22Rv1 (cell line): ENCODE data around the gene UNK.

Experiments used
- H3K27ac ChIP-seq: fragments of 450-650 bp; 2 replicates; pipeline ENCODE4 v1.5.1; 2017
- CTCF ChIP-seq: fragments of 450-650 bp; IDR thresholded peaks from 2 replicates; pipeline ENCODE4 v1.5.1; 2017; ENCODE audit warnings: mild to moderate bottlenecking
- ZFX ChIP-seq: fragments of 450-650 bp; IDR thresholded peaks from 2 replicates; pipeline ENCODE4 v1.6.1; 2017; ENCODE audit warnings: antibody characterized with exemption, borderline replicate concordance

The UNK gene

GRCh38 chr17:75795820-75796607, 11.4 kb downstream of the UNK start:
- TF ChIP-seq CTCF (no peak), ZFX (no peak)
- H3K27ac ChIP-seq, result no peak overlapping the region

DNA sequence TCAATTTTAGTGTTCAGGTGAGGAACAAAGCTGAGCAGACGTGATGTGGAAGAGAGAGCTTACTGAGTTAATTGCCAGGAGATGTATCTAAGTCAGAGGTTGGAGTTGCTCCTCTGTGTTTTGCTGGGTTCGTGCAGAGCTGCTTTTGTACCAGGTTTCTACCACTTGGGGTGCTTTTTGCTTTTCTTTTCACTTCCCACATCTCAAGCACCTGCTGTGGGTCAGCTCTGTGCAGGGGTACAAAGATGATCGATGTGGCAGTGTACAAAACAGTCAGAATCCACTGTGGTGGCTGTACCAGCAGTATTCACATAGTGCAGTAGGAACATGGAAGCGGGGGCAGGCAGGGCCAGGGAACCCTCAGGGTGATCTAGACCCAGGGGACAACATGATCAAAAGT, 14.8 kb downstream of the UNK start:
- TF ChIP-seq ZFX, result no peak
- no peak for TF ChIP-seq CTCF
- no peak overlapping the region for H3K27ac ChIP-seq

DNA sequence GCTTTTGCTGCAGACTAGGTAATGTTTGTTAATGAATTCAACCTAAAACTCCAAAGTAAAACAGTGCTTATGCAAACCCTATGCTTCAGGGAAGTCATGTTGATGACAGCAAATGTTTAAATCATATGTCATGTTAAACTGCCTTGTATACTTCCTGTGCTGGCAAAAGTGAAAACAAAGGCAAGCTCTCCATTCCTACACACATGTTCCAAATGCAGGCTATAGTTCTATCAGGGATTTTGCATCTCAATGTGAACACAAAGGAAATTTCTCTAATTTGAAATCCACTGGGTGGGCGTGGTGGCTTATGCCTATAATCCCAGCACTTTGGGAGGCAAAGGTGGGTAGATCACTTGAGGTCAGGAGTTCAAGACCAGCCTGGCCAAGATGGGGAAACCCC, 19.3 kb downstream of the UNK start:
- no peak for TF ChIP-seq ZFX

GRCh38 chr17:75806822-75807500, 22.4 kb downstream of the UNK start:
- H3K27ac ChIP-seq, result no peak overlapping the region
- TF ChIP-seq ZFX, result no peak
- TF ChIP-seq CTCF, result no peak

More for the DNA sequence above, 19.3 kb downstream of the UNK start:
- no peak overlapping the region for H3K27ac ChIP-seq

- TF ChIP-seq CTCF, result no peak
- TF ChIP-seq ZFX, result no peak
- 0 out of 2 replicates have a peak overlapping the region, but pooled peaks have one; percentile 20 for H3K27ac ChIP-seq
These were observed 23.3 kb downstream of the UNK start for GRCh38 chr17:75807861-75808260.

DNA sequence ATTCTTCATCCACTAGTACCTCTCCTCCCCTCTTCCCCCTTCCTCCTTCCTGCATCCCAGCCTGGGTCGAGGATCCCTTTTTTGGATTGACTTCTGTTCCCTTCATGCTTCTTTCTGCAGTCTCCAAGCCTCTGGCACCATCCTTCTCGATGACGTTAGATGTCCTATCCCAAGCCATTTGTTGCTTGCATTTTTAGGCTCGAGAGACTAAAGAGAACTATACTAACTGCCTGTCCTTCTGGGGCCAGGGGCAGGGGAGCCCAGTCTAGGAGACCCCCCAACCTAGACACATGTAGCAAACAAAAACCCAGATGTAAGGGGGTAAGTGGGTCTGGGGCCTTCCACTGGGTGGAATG, 23.9 kb downstream of the UNK start:
- no peak for TF ChIP-seq CTCF
- no peak for TF ChIP-seq ZFX
- H3K27ac ChIP-seq, result 0 out of 2 replicates have a peak overlapping the region, but pooled peaks have one; percentile 20

GRCh38 chr17:75808905-75809621, 24.5 kb downstream of the UNK start:
- no peak overlapping the region for H3K27ac ChIP-seq

More at GRCh38 chr17:75808905-75809621, 24.5 kb downstream of the UNK start:
- TF ChIP-seq CTCF, result no peak
